Peyer's patch (tissue), 4 donors: ENCODE results near the gene HMG20B. TPM values are rescaled to one million over a fixed set of nuclear protein-coding genes. Genes with fewer than 3 reads are reported as not detected.

ENCODE experiments used
- DNase-seq, 3 donors: peaks; one replicate each; pipeline ENCODE4 v3.0.0-alpha.2; 2017 to 2019
- H3K27ac ChIP-seq, 4 donors: fragments of 200-600 bp; sonication (generic); one replicate each; pipeline ENCODE4 v1.5.1; 2016 to 2019
- H3K27me3 ChIP-seq, 2 donors: fragments of 200-600 bp; sonication (generic); one replicate each; pipeline ENCODE4 v1.5.1; 2019
- H3K36me3 ChIP-seq, 3 donors: fragments of 200-600 bp; sonication (generic); one replicate each; pipeline ENCODE4 v1.5.1; 2016 to 2019
- H3K4me1 ChIP-seq, 4 donors: fragments of 200-600 bp; sonication (generic); one replicate each; pipeline ENCODE4 v1.5.1; 2016 to 2019
- H3K4me3 ChIP-seq, 4 donors: fragments of 200-600 bp; sonication (generic); 1 replicate in 3 of 4; 2 replicates in 1 of 4; pipeline ENCODE4 v1.5.1; 2016 to 2019; ENCODE audit warnings: mild to moderate bottlenecking in 1 of 4
- H3K9me3 ChIP-seq, 4 donors: fragments of 200-600 bp; sonication (generic); one replicate each; pipeline ENCODE4 v1.5.1; 2016 to 2019; ENCODE audit warnings: mild to moderate bottlenecking in 1 of 4
- POLR2A ChIP-seq, 2 donors: fragments of 450-650 bp; IDR thresholded peaks; one replicate each; pipeline ENCODE4 v1.5.1; 2017; ENCODE audit warnings: antibody characterized with exemption in 2 of 2, mild to moderate bottlenecking in 2 of 2, moderate library complexity in 2 of 2
- total RNA-seq, 4 donors: library from RNA; depleted of rRNA; stranded (reverse); fragments of >200 nt; gene quantifications; one replicate each; pipeline ENCODE4 v1.1.0, GENCODE V29; 2016
- TF ChIP-seq, protein P1 (sequence below), 6 experiments: fragments of 450-650 bp in 4 of 6; fragments of 200-600 bp in 2 of 6; sonication (generic) in 1 of 6; IDR thresholded peaks; one replicate each; pipeline ENCODE4 v1.5.1; 2017 to 2019; ENCODE audit warnings: antibody characterized with exemption in 6 of 6, mild to moderate bottlenecking in 3 of 6, moderate library complexity in 1 of 6

The HMG20B gene
- total RNA-seq, 4 donors from 2014 or later = 70.4 to 236 (median 117) TPM

DNA sequence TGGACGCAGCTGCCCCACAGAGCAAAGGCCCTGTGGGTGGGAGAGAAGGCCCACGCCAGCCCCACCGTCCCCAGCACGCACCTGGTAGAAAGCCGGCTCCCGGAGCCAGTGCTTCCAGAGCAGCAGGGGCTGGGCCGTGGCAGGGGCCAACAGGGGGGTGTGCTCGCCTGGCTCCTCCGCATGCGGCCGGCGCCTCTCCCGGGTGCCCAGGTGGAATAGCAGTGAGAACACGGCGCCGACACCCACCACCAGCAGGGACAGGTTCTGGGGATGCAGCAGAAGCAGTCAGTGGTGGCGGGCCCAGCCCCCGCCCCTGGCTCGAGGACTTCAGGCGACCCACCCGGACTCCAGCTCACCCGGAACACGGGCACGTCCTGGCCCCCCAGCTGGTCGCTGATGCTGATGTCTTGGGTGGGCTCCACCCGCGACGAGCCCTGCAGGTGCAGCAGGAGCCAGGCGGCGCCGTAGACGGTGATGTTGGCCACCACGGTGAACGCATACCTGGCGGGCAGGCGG, 24.9 kb upstream of the HMG20B start:
- TF ChIP-seq, protein P1, sequence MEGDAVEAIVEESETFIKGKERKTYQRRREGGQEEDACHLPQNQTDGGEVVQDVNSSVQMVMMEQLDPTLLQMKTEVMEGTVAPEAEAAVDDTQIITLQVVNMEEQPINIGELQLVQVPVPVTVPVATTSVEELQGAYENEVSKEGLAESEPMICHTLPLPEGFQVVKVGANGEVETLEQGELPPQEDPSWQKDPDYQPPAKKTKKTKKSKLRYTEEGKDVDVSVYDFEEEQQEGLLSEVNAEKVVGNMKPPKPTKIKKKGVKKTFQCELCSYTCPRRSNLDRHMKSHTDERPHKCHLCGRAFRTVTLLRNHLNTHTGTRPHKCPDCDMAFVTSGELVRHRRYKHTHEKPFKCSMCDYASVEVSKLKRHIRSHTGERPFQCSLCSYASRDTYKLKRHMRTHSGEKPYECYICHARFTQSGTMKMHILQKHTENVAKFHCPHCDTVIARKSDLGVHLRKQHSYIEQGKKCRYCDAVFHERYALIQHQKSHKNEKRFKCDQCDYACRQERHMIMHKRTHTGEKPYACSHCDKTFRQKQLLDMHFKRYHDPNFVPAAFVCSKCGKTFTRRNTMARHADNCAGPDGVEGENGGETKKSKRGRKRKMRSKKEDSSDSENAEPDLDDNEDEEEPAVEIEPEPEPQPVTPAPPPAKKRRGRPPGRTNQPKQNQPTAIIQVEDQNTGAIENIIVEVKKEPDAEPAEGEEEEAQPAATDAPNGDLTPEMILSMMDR (IDR thresholded peaks at IDR 0.05) = no peak
- no peak for TF ChIP-seq POLR2A (IDR thresholded peaks at IDR 0.05)
- no peaks in the 10 kb centered on the region for H3K27me3 ChIP-seq
- H3K4me1 ChIP-seq = peaks cover 0 to 5% (median 0%) of the 10 kb centered on the region in 4 donors
- no peaks in the 10 kb centered on the region for H3K9me3 ChIP-seq
- H3K27ac ChIP-seq = no peak overlapping the region
- no peak for DNase-seq
- H3K36me3 ChIP-seq = peaks cover 0 to 40% (median 0%) of the 10 kb centered on the region in 3 donors
- no peak overlapping the region for H3K4me3 ChIP-seq

DNA sequence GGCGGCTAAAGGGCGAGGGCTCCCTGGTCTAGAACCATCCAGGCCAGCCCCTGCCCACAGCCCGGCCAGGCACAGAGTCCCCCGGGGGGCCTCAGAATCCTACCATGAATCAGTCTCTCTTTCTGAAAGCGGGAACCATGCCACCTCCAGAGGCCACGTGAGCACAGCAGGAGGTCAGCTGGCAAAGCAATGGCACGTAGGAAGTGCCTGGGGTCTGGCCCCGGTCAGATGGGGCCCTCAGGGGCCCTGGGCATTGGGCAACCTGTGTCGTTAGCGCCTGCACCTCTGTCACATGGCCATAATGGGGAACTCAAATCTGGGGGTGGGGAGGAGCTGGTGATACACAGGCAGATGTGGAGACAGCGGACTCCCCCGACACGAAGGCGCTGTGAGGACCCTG, 24.1 kb upstream of the HMG20B start:
- no peaks in the 10 kb centered on the region for H3K9me3 ChIP-seq
- no peak overlapping the region for H3K4me3 ChIP-seq
- DNase-seq = no peak
- H3K4me1 ChIP-seq = peaks cover 0 to 12% (median under 1%) of the 10 kb centered on the region in 4 donors
- no peak for TF ChIP-seq POLR2A (IDR thresholded peaks at IDR 0.05)
- TF ChIP-seq, protein P1 (IDR thresholded peaks at IDR 0.05) = no peak
- H3K27ac ChIP-seq = no peak overlapping the region
- H3K27me3 ChIP-seq = no peaks in the 10 kb centered on the region
- H3K36me3 ChIP-seq = peaks cover 0 to 35% (median 0%) of the 10 kb centered on the region in 3 donors

DNA sequence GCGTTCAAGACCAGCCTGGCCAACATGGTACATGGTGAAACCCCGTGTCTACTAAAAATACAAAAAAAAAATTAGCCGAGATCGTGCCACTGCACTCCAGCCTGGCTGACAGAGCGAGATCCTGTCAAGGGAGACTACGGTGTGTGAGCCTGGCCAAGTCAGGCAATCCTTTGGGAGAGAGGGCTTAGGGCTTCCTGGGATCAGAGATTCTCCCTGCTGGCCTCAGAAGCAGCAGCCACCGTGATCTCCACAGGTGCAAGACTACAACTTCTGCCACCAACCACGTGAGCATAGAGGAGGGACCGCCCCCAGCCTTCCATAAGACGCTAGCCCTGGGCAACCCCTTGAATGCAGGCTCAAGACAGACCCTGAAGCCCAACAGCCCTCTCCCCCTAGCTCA, 22.9 kb upstream of the HMG20B start:
- H3K36me3 ChIP-seq = peaks cover 0 to 24% (median 0%) of the 10 kb centered on the region in 3 donors
- H3K4me1 ChIP-seq = peaks cover 4 to 22% (median 8%) of the 10 kb centered on the region in 4 donors

DNA sequence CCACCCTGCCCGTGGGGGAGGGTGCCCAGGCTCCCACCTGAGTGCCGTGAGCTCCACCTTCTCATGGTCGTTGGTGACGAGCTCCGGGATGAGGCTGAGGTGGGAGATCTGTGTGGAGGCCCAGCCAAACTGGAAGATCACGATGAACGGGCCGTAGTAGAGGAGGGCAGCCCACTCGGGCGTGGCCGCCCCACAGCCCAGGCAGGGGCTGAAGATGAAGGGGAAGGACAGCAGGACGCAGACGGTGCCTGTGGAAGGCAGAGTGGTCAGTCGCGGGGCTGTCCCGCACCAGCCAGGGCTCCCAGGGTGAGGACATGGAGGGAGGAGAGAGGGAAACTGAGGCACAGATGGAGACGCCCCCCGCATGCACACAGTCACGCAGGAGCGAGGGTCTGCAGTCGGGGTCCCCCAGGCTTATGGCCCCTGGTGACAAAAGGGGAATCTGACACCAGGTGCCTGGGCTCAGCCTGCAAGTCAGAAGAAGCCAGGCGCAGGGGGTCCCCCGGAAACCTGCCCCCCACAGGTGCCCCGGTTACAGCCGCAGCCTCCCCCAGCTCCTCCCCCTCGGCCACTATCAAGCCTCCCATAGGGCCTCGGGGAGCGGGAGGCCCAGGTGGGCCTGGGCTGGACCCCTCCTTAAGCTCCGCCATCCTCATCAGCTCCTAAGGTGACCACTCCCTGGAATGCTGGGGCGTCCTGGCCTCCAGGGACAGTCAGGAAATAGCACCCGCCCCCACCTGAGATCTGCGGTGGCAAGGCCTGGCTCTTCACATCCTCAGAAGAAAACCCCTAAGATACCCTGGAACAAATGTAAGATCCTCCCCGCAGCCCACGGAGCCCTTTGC, 21.6 kb upstream of the HMG20B start:
- Histone ChIP-seq H3K27me3 (no peaks in the 10 kb centered on the region), H3K4me3 (no peak overlapping the region), H3K36me3 (peaks cover 0 to 22% (median 0%) of the 10 kb centered on the region in 3 donors), H3K4me1 (peaks cover 4 to 36% (median 21%) of the 10 kb centered on the region in 4 donors), H3K9me3 (no peaks in the 10 kb centered on the region), H3K27ac (no peak overlapping the region)
- no peak for TF ChIP-seq POLR2A (IDR thresholded peaks at IDR 0.05)
- TF ChIP-seq, protein P1 (IDR thresholded peaks at IDR 0.05) = no peak
- no peak for DNase-seq

More for the DNA sequence above, 22.9 kb upstream of the HMG20B start:
- DNase-seq = no peak
- Histone ChIP-seq H3K4me3 (no peak overlapping the region), H3K9me3 (no peaks in the 10 kb centered on the region), H3K27me3 (no peaks in the 10 kb centered on the region), H3K27ac (no peak overlapping the region)
- TF ChIP-seq, protein P1 (IDR thresholded peaks at IDR 0.05) = no peak
- no peak for TF ChIP-seq POLR2A (IDR thresholded peaks at IDR 0.05)

DNA sequence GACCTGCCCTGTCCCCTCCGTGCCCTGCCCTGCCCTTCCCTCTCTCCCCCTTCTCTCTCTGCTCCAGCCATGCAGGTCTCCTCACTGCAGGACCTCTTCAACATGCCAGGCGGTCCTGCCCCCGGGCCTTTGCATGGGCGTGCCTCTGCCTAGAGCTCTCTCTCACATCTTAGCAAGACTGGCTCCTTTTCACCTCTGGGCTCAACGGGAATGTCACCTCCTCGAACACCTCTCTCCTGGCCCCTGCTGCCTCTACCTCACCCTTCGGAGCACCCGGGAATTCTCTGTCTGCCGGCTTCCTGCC, 21.0 kb upstream of the HMG20B start:
- no peaks in the 10 kb centered on the region for H3K9me3 ChIP-seq
- DNase-seq = no peak

More for the DNA sequence above, 21.0 kb upstream of the HMG20B start:
- no peak for TF ChIP-seq POLR2A (IDR thresholded peaks at IDR 0.05)
- TF ChIP-seq, protein P1 (IDR thresholded peaks at IDR 0.05) = no peak
- peaks cover 4 to 41% (median 24%) of the 10 kb centered on the region in 4 donors for H3K4me1 ChIP-seq
- no peaks in the 10 kb centered on the region for H3K27me3 ChIP-seq
- peaks cover 0 to 20% (median 0%) of the 10 kb centered on the region in 3 donors for H3K36me3 ChIP-seq
- no peak overlapping the region for H3K4me3 ChIP-seq
- H3K27ac ChIP-seq = no peak overlapping the region
